Keratinocyte (primary cell): ENCODE measurements around the gene FLT3. TPM values are rescaled to one million over a fixed set of nuclear protein-coding genes. Genes with fewer than 3 reads are reported as not detected.

ENCODE experiments used
- DNase-seq: peaks from one replicate; pipeline ENCODE4 v3.0.0-alpha.2; 2011; ENCODE audit warnings: low read depth, missing footprints, low spot score
- FAIRE-seq: peaks from 2 replicates; lab custom pipeline; 2011; peaks lifted over from hg19 to GRCh38; lab: Jason Lieb, UNC
- H2AFZ ChIP-seq: 2 replicates; pipeline ENCODE4 v1.6.0; 2012; ENCODE audit warnings: low read length, control low read depth, inconsistent platforms; ENCODE audit not compliant: control insufficient read depth
- H3K27ac ChIP-seq: 2 replicates; pipeline ENCODE4 v1.5.1; 2011; ENCODE audit warnings: low read length; ENCODE audit not compliant: control insufficient read depth, insufficient read depth
- H3K27me3 ChIP-seq: 3 replicates; pipeline ENCODE4 v1.6.0; 2011; ENCODE audit warnings: low read length; ENCODE audit not compliant: control insufficient read depth, insufficient read depth; ENCODE audit errors: extremely low read depth
- H3K36me3 ChIP-seq, 2 experiments: 2 replicates in 1 of 2; 3 replicates in 1 of 2; pipeline ENCODE4 v1.5.1; 2011; ENCODE audit warnings: low read length in 2 of 2, mild to moderate bottlenecking in 1 of 2; ENCODE audit not compliant: control insufficient read depth in 2 of 2, insufficient read depth in 2 of 2; ENCODE audit errors: extremely low read depth in 1 of 2
- H3K4me1 ChIP-seq: 3 replicates; pipeline ENCODE4 v1.5.1; 2011; ENCODE audit warnings: low read length; ENCODE audit not compliant: control insufficient read depth, insufficient read depth; ENCODE audit errors: extremely low read depth
- H3K4me2 ChIP-seq: 3 replicates; pipeline ENCODE4 v1.6.0; 2011; ENCODE audit warnings: low read depth, low read length; ENCODE audit not compliant: control insufficient read depth, insufficient read depth; ENCODE audit errors: extremely low read depth
- H3K4me3 ChIP-seq, 3 experiments: fragments of 200-600 bp in 1 of 3; sonication (generic) in 1 of 3; 2 replicates in 2 of 3; 3 replicates in 1 of 3; pipeline ENCODE4 v1.5.1; 2011 to 2016; ENCODE audit warnings: low read length in 3 of 3, mild to moderate bottlenecking in 3 of 3, control low read depth in 2 of 3, inconsistent platforms in 1 of 3, low read depth in 1 of 3, mixed read lengths in 1 of 3, mixed run types in 1 of 3, moderate library complexity in 1 of 3; ENCODE audit not compliant: control insufficient read depth in 2 of 3, insufficient read depth in 2 of 3; ENCODE audit errors: extremely low read depth in 1 of 3
- H3K79me2 ChIP-seq: 2 replicates; pipeline ENCODE4 v1.6.0; 2012; ENCODE audit warnings: low read length; ENCODE audit not compliant: control insufficient read depth, insufficient read depth
- H3K9ac ChIP-seq: 3 replicates; pipeline ENCODE4 v1.6.0; 2011; ENCODE audit warnings: low read length; ENCODE audit not compliant: control insufficient read depth, insufficient read depth; ENCODE audit errors: extremely low read depth
- H3K9me1 ChIP-seq: 3 replicates; pipeline ENCODE4 v1.6.0; 2011; ENCODE audit warnings: low read length; ENCODE audit not compliant: control insufficient read depth, insufficient read depth; ENCODE audit errors: extremely low read depth
- H3K9me3 ChIP-seq: 2 replicates; pipeline ENCODE4 v1.5.1; 2012; ENCODE audit warnings: low read depth, low read length; ENCODE audit not compliant: control insufficient read depth
- H4K20me1 ChIP-seq: 3 replicates; pipeline ENCODE4 v1.6.0; 2011; ENCODE audit warnings: low read length; ENCODE audit not compliant: control insufficient read depth, insufficient read depth; ENCODE audit errors: extremely low read depth
- EZH2 ChIP-seq: IDR thresholded peaks from one replicate; pipeline ENCODE4 v1.6.1; 2012; ENCODE audit warnings: inconsistent platforms, mild to moderate bottlenecking, low read length, moderate library complexity
- dilution Hi-C: fragments of 300-500 bp; cut with MboI; formaldehyde crosslinking; loops from one replicate; pipeline ENCODE4 v1.7.0; 2020; ENCODE audit warnings: low sequenced_read_pairs; ENCODE audit not compliant: extremely low pct_ligation_motif_present
- polyA plus RNA-seq, 5 experiments: library from polyadenylated mRNA; depleted of rRNA in 3 of 5; stranded (reverse) in 3 of 5; stranded (forward) in 1 of 5; unstranded in 1 of 5; fragments of >200 nt; gene quantifications; 1 replicate in 1 of 5; 2 replicates in 3 of 5; 3 replicates in 1 of 5; pipeline versions ENCODE4 v1.2.1 to v1.2.3, GENCODE V29; 2011 to 2012; ENCODE audit warnings: missing spikeins in 2 of 5, low read depth in 1 of 5, low replicate concordance in 1 of 5
- TF ChIP-seq, protein P1 (sequence below), 3 experiments: IDR thresholded peaks in 1 of 3; conservative IDR thresholded peaks in 1 of 3; optimal IDR thresholded peaks in 1 of 3; 2 replicates in 2 of 3; 3 replicates in 1 of 3; pipeline versions ENCODE3 to v1.5.1; 2011; ENCODE audit warnings: low read length in 3 of 3, mild to moderate bottlenecking in 3 of 3, moderate library complexity in 2 of 3, control low read depth in 1 of 3, inconsistent platforms in 1 of 3; ENCODE audit not compliant: insufficient read depth in 2 of 3; ENCODE audit errors: extremely low read depth in 1 of 3

Gene FLT3
- polyA plus RNA-seq, 1 donor (not counting 4 experiments of a cell fraction or from before 2014, with no cell fraction given), result not detected

DNA sequence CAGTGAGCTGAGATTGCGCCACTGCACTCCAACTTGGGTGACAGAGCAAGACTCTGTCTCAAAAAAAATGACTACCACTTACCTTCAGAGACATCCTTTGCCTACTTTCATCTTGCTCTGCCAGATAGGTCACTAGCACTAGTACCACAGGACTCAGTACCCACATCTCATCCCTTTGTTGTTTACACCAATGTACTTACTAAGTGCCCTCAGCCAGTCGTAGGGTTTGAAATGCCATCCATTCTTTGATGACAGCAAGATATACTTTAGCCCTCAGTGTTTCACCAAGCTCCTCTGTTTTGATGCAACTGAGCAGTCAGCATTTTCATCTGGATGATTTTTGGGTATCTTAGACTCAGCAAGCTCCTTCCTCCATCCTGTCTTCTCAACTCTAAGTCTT lies 118.0 kb downstream of the FLT3 start:
- Histone ChIP-seq H3K79me2 (no peaks in the 10 kb centered on the region), H3K4me3 (no peak overlapping the region), H3K36me3 (no peaks in the 10 kb centered on the region), H3K27me3 (peaks cover 70% of the 10 kb centered on the region), H4K20me1 (no peaks in the 10 kb centered on the region), H3K9me3 (no peaks in the 10 kb centered on the region), H3K27ac (no peak overlapping the region), H3K9ac (no peak overlapping the region), H2AFZ (no peak overlapping the region), H3K4me1 (no peaks in the 10 kb centered on the region), H3K9me1 (no peaks in the 10 kb centered on the region), H3K4me2 (no peak overlapping the region)
- FAIRE-seq, result peak; percentile 5
- DNase-seq, result no peak
- TF ChIP-seq, protein P1, sequence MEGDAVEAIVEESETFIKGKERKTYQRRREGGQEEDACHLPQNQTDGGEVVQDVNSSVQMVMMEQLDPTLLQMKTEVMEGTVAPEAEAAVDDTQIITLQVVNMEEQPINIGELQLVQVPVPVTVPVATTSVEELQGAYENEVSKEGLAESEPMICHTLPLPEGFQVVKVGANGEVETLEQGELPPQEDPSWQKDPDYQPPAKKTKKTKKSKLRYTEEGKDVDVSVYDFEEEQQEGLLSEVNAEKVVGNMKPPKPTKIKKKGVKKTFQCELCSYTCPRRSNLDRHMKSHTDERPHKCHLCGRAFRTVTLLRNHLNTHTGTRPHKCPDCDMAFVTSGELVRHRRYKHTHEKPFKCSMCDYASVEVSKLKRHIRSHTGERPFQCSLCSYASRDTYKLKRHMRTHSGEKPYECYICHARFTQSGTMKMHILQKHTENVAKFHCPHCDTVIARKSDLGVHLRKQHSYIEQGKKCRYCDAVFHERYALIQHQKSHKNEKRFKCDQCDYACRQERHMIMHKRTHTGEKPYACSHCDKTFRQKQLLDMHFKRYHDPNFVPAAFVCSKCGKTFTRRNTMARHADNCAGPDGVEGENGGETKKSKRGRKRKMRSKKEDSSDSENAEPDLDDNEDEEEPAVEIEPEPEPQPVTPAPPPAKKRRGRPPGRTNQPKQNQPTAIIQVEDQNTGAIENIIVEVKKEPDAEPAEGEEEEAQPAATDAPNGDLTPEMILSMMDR (optimal IDR thresholded peaks at IDR 0.05 in 1 of 3, IDR thresholded peaks at IDR 0.05 in 1 of 3, conservative IDR thresholded peaks at IDR 0.05 in 1 of 3; ENCODE audit: extremely low read depth in 1 of 3, insufficient read depth in 2 of 3, low read length in 3 of 3), result no peak
- no peak for TF ChIP-seq EZH2
- dilution Hi-C loops, result no loop called here

DNA sequence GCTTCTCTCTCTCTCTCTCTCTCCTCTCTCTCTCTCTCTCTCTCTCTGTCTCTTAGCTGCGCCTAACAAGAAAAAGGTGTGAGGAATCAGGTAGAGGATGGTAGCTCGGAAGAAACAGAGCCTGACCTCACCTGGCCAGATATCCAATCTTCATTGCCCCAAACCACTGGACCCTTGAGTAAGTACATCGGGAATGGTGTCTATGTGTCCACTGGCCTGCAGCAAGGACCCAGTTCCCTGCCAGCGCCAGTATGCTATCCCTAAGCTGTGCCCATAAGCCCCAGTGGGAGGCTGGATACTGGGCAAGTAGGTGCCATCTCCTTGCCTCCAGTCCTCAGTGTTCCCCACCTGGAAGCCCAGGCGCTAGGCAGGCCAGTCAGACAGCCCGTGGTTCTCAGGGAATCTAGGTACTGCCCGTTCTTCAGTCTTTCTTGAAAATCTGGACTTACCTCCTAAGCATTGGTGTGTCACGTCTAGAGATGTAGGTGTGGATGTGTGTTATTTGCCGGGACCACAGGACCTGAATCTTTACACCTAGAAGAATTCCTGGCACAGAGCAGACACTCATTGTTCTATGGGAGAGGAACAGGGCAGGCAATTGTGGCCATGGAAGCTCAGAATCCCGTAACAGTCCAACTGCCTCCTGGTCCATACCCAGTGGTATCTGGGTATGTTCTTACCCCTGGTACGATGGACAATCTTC lies 119.2 kb downstream of the FLT3 start:
- Histone ChIP-seq H3K79me2 (no peaks in the 10 kb centered on the region), H3K27ac (no peak overlapping the region), H3K9me3 (no peaks in the 10 kb centered on the region), H3K4me3 (no peak overlapping the region), H3K4me2 (no peak overlapping the region), H2AFZ (no peak overlapping the region), H4K20me1 (no peaks in the 10 kb centered on the region), H3K9me1 (no peaks in the 10 kb centered on the region), H3K4me1 (no peaks in the 10 kb centered on the region), H3K9ac (no peak overlapping the region), H3K36me3 (no peaks in the 10 kb centered on the region), H3K27me3 (peaks cover 77% of the 10 kb centered on the region)
- TF ChIP-seq, protein P1 (optimal IDR thresholded peaks at IDR 0.05 in 1 of 3, IDR thresholded peaks at IDR 0.05 in 1 of 3, conservative IDR thresholded peaks at IDR 0.05 in 1 of 3; ENCODE audit: extremely low read depth in 1 of 3, insufficient read depth in 2 of 3, low read length in 3 of 3), result no peak
- TF ChIP-seq EZH2, result peak; percentile 82
- dilution Hi-C loops, result no loop called here
- no peak for DNase-seq
- FAIRE-seq, result no peak
